Calu3 (cell line): ENCODE results near the gene CIBAR2. TPM values are rescaled to one million over a fixed set of nuclear protein-coding genes. Genes with fewer than 3 reads are reported as not detected.

ENCODE experiments used
- Bru-seq: library from RNA; stranded (reverse); fragments of 400-500 nt; gene quantifications from one replicate; lab custom pipeline; 2021; lab: Mats Ljungman, UMichigan
- BruChase-seq, 2 experiments: library from RNA; stranded (reverse); fragments of 400-500 nt; gene quantifications; one replicate each; lab custom pipeline; 2021; lab: Mats Ljungman, UMichigan
- BruUV-seq: library from RNA; stranded (reverse); fragments of 400-500 nt; replicated peaks from 2 replicates; lab custom pipeline; 2021; lab: Mats Ljungman, UMichigan
- CTCF ChIA-PET: fragments of 300-600 bp; sonication (Branson Sonifier 250); formaldehyde crosslinking; loops from one replicate; lab custom pipeline; 2022; ENCODE audit warnings: antibody characterized with exemption; lab: Charles Lee
- DNase-seq: peaks from one replicate; pipeline ENCODE4 v3.0.0; 2022
- H3K27ac Mint-ChIP-seq: one replicate; pipeline ENCODE4 v1.8.0; 2022; ENCODE audit warnings: mixed read lengths; ENCODE audit not compliant: unreplicated experiment
- H3K27me3 Mint-ChIP-seq: one replicate; pipeline ENCODE4 v1.8.0; 2022; ENCODE audit warnings: mixed read lengths; ENCODE audit not compliant: unreplicated experiment
- H3K36me3 Mint-ChIP-seq: one replicate; pipeline ENCODE4 v1.8.0; 2022; ENCODE audit warnings: mild to moderate bottlenecking, moderate library complexity, mixed read lengths; ENCODE audit not compliant: insufficient read depth, unreplicated experiment
- H3K4me1 Mint-ChIP-seq: one replicate; pipeline ENCODE4 v1.8.0; 2022; ENCODE audit warnings: mild to moderate bottlenecking, low read depth, mixed read lengths; ENCODE audit not compliant: unreplicated experiment
- H3K4me3 Mint-ChIP-seq: one replicate; pipeline ENCODE4 v1.8.0; 2022; ENCODE audit warnings: mild to moderate bottlenecking, low read depth, moderate library complexity, mixed read lengths; ENCODE audit not compliant: unreplicated experiment
- H3K9me3 Mint-ChIP-seq: one replicate; pipeline ENCODE4 v1.8.0; 2022; ENCODE audit warnings: low read depth, mixed read lengths; ENCODE audit not compliant: unreplicated experiment
- intact Hi-C: fragments of 100-400 bp; cut with micrococcal nuclease; formaldehyde crosslinking; loops from one replicate; pipeline ENCODE4 v1.10.0; 2022; ENCODE audit not compliant: unreplicated experiment
- long read RNA-seq: library from polyadenylated mRNA; stranded (forward); transcript quantifications from one replicate; pipeline ENCODE4 v2.0.0, GENCODE V29; 2022
- total RNA-seq: library from RNA; stranded (reverse); gene quantifications from 2 replicates; pipeline ENCODE4 v1.2.3, GENCODE V29; 2022
- TF ChIP-seq, protein P1 (sequence below): fragments of 200-600 bp; IDR thresholded peaks from one replicate; pipeline ENCODE4 v1.8.0; 2022; ENCODE audit warnings: antibody characterized with exemption; ENCODE audit not compliant: unreplicated experiment

The CIBAR2 gene
- total RNA-seq, result not detected in 2 replicates
- Bru-seq, nascent RNA, result not detected
- BruChase-seq, experiment 1, labeled RNA remaining after a 6-hour chase, result not detected
- not detected for BruChase-seq, experiment 2, labeled RNA remaining after a 2-hour chase
- long read RNA-seq, result 0 reads

DNA sequence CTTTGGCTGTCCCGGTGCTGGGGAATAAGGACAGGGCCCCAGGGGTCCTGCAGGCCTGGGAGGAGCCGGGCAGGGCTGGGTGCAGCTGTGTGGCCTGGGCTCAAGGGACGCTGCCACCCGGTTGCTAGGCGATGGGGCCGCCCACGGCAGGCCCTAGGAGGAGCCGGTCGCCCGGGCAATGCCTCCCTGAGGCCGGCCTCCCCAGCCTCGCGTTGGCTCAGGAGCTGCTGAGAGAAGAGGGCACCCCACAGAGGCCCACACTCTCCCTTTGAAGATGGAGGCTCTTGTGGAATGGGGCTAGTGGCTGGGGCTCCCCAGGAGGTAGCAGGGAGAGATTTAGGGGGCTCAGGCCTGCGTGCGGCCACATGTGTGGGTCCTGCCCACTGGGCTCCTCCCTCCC, at the start of gene CIBAR2:
TSS of gene CIBAR2 (minus strand) at position 109 of the 400 bp plus-strand sequence. CDS start 120 bp downstream, outside the sequence.
- CTCF ChIA-PET, result no interaction called here
- DNase-seq, result peak; percentile 28
- Mint-ChIP-seq H3K9me3 (no peaks in the 10 kb centered on the region), H3K27me3 (peaks cover 62% of the 10 kb centered on the region), H3K4me3 (no peak within 1 kb of the TSS), H3K4me1 (peaks cover 10% of the 10 kb centered on the region), H3K27ac (no peak within 1 kb of the TSS), H3K36me3 (peaks cover 5% of the 10 kb centered on the region)
- BruUV-seq, result no TSS peak
- intact Hi-C loops, result loop anchor here (10.0 kb wide), 1 partner anchor 122 kb away; no protein-coding TSS in a partner anchor
- TF ChIP-seq, protein P1, sequence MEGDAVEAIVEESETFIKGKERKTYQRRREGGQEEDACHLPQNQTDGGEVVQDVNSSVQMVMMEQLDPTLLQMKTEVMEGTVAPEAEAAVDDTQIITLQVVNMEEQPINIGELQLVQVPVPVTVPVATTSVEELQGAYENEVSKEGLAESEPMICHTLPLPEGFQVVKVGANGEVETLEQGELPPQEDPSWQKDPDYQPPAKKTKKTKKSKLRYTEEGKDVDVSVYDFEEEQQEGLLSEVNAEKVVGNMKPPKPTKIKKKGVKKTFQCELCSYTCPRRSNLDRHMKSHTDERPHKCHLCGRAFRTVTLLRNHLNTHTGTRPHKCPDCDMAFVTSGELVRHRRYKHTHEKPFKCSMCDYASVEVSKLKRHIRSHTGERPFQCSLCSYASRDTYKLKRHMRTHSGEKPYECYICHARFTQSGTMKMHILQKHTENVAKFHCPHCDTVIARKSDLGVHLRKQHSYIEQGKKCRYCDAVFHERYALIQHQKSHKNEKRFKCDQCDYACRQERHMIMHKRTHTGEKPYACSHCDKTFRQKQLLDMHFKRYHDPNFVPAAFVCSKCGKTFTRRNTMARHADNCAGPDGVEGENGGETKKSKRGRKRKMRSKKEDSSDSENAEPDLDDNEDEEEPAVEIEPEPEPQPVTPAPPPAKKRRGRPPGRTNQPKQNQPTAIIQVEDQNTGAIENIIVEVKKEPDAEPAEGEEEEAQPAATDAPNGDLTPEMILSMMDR, result no peak

DNA sequence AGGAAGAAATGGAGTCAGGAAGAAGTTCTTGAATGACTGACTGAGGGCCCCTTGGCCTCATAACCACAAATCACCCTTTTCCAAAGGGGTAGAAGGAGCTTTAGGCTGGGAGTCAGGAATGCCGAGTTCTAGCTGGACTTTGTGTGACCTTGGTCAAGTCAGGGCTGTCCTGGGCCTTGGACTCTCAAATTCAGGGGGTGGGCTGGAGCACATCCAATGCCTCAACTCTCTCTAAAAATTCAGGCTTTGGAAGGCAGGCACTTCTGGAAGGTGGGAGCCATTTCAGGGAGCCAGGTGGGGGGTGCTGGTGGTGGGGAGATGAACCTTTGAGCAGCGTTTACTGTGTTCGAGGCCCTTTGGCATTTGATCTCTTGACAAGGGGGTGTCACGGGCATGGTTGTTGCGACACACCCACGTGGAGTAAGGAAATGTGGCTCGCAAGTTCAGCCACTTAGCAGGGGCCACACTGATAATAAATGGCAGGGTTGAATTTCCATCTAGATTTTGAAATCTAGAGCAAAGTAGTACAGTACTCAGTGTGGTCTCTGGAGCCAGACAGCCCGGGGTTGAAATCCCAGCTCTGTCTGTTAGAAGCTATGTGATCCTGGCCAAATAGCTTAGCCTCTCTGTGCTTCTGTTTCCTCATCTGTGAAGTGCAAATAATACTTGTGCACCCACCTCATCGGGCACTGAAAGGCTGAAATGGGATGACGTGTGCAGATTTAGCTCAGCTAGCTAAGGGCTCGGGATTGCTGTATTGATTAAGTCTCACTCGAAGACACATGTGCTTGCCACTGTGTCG, 47.1 kb upstream of the CIBAR2 start:
- Mint-ChIP-seq H3K36me3 (no peaks in the 10 kb centered on the region), H3K27me3 (peaks cover 80% of the 10 kb centered on the region), H3K27ac (no peak overlapping the region), H3K4me3 (no peak overlapping the region), H3K9me3 (no peaks in the 10 kb centered on the region), H3K4me1 (peaks cover 10% of the 10 kb centered on the region)
- TF ChIP-seq, protein P1, result no peak
- intact Hi-C loops, result no loop called here
- no TSS peak for BruUV-seq
- CTCF ChIA-PET, result interaction anchor here (0.6 to 0.7 kb wide), 2 partner anchors 31 to 49 kb away, joined by 3 to 4 read pairs; no protein-coding TSS in a partner anchor
- no peak for DNase-seq

DNA sequence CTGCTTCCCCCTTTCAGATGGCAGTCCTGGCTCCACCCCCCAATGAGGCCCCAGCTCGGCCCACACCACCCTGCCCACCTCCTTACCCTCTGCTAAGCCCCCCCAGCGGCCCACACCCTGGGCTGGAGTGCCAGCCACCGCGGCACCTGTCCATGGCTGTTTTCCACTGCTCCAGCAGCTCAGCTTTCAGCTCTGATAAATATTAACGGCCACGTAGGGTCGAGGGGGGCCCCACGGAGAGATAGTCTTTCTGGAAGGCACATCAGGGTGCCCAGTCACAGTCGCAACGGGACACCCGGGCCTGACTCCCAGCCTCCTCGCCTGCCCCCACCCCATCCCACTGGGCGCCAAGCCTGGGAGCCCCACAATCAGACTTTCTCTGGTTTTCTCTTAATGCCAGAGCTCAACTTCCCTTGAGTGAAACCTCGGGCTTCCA, 46.5 kb upstream of the CIBAR2 start:
- H3K4me3 Mint-ChIP-seq, result no peak overlapping the region
- CTCF ChIA-PET, result interaction anchor here (0.6 to 0.7 kb wide), 2 partner anchors 30 to 49 kb away, joined by 3 to 4 read pairs; no protein-coding TSS in a partner anchor
- peaks cover 10% of the 10 kb centered on the region for H3K4me1 Mint-ChIP-seq
- intact Hi-C loops, result no loop called here
- no peak overlapping the region for H3K27ac Mint-ChIP-seq
- H3K27me3 Mint-ChIP-seq, result peaks cover 74% of the 10 kb centered on the region
- BruUV-seq, result no TSS peak
- no peaks in the 10 kb centered on the region for H3K9me3 Mint-ChIP-seq
- no peaks in the 10 kb centered on the region for H3K36me3 Mint-ChIP-seq
- no peak for DNase-seq
- TF ChIP-seq, protein P1, result no peak

DNA sequence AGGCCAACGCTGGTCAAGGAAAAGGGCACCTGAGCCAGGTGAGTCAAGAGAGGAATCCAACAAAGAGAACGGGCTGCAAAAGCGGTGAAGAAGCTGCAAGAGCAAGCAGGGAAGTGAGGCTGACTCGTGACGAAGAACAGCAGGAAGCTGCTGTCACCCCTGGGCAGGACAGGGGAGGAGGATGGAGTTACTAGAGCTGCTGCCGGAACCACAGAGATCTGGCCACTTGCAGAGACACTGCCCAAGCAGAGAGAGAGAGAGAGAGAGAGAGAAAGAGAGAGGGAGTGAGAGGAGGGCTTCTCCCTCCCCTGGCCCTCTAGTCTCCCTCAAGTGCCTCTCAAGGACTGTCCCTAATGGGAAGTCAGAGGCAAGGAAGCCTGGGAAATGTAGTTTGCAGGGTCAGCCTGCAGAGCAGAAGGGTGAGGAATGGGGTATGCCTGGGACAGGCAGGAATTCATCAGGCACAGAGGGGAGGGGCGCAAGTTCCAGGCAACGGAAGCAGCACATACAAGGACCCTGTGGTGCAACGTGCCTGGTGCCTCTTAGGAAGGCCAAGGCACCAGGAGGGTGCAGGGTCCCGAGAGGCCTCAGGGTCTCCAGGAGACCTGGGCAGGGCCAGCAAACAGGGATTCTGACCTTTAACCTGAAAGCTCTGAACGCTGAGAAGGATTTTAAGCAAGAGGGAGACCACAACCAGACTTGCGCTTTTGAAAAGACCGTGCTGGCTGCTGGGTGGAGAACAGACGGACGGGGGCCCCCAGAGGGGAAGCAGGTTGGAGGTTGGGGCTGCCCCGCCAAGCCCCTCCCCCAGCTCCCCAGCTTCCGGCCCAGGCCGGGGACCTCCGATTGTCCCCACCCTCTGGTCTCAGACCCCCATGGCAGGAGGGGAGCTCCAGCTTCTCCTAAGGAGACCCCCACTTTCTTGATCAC, 45.8 kb upstream of the CIBAR2 start:
- peaks cover 10% of the 10 kb centered on the region for H3K4me1 Mint-ChIP-seq

More for the DNA sequence above, 45.8 kb upstream of the CIBAR2 start:
- CTCF ChIA-PET, result interaction anchor here (0.6 kb wide), 1 partner anchor 50 kb away, joined by 4 read pairs; no protein-coding TSS in a partner anchor
- no peak for DNase-seq
- BruUV-seq, result no TSS peak
- Mint-ChIP-seq H3K9me3 (no peaks in the 10 kb centered on the region), H3K27me3 (peaks cover 67% of the 10 kb centered on the region), H3K36me3 (no peaks in the 10 kb centered on the region), H3K4me3 (no peak overlapping the region), H3K27ac (no peak overlapping the region)
- intact Hi-C loops, result no loop called here
- TF ChIP-seq, protein P1, result no peak
